ENCODE measurements around the gene ACADM.
"Not testable (repeated sequence)": the region's sequence is repeated elsewhere in the genome, so short reads cannot be mapped to it uniquely, and the experiment has no call there.

The ACADM gene

DNA sequence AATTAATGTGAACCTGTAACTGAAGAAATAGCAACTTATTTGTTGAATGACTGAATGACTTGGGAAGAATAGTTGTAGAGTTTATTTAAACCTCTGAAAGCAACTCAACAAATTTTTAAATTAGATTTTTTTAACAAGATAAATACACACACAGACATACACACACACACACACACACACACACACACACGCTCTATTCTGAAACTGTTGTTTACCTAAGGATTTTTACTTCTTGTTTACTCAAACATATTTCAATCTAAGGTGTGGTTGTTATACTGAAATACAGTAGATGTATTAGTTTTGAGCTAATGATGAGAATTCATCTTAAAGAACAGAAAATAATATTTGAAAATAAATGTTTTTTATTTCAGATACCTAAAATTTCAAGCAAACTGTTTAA is 11.5 kb downstream of the ACADM start:
- H3K36me3 ChIP-seq (ENCODE audit: control insufficient read depth, insufficient read depth, low read length): peaks cover 8% of the 10 kb centered on the region

DNA sequence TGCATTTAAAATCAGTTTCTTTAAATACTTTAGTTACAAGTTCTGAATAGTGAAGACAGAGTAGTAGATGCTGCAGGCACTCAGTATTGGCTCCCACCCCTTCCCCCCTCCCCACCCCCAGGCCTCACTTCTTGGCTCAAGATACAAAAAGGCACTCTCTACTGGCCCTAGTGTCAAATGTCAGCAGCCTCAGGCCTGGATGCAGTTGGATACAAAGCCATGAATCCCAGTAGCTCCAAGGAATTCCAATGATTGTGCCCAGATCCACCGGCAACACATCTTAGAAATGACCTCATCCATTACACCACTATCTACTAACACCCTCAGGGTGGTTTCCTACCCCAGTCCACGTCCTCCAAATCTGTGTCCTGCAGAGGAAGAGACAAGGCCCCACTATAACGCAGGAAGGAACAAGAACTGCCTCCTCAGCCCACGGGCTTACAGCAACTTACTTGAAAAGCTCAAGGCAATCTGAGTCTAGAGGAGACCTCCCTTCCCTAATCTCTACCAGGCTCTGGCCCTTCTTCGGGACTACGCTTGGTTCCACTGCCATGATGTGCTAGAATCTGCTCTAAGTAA is 17.6 kb downstream of the ACADM start:
- Histone ChIP-seq H3K36me3 (ENCODE audit: control insufficient read depth, insufficient read depth, low read length) (peaks cover 16% of the 10 kb centered on the region), H3K4me3 (replicated peaks; ENCODE audit: low read depth, low read length) (no peak overlapping the region), H3K27me3 (replicated peaks; ENCODE audit: control insufficient read depth, insufficient read depth, low read length) (no peaks in the 10 kb centered on the region)
- no peak for DNase-seq (ENCODE audit: extremely low read depth, insufficient read length)
- TF ChIP-seq, protein P1, sequence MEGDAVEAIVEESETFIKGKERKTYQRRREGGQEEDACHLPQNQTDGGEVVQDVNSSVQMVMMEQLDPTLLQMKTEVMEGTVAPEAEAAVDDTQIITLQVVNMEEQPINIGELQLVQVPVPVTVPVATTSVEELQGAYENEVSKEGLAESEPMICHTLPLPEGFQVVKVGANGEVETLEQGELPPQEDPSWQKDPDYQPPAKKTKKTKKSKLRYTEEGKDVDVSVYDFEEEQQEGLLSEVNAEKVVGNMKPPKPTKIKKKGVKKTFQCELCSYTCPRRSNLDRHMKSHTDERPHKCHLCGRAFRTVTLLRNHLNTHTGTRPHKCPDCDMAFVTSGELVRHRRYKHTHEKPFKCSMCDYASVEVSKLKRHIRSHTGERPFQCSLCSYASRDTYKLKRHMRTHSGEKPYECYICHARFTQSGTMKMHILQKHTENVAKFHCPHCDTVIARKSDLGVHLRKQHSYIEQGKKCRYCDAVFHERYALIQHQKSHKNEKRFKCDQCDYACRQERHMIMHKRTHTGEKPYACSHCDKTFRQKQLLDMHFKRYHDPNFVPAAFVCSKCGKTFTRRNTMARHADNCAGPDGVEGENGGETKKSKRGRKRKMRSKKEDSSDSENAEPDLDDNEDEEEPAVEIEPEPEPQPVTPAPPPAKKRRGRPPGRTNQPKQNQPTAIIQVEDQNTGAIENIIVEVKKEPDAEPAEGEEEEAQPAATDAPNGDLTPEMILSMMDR (IDR thresholded peaks at IDR 0.05; ENCODE audit: insufficient read depth, low read length, poor library complexity, severe bottlenecking): no peak

More for the DNA sequence above, 11.5 kb downstream of the ACADM start:
- TF ChIP-seq, protein P1 (IDR thresholded peaks at IDR 0.05; ENCODE audit: insufficient read depth, low read length, poor library complexity, severe bottlenecking): no peak
- Histone ChIP-seq H3K4me3 (replicated peaks; ENCODE audit: low read depth, low read length) (no peak overlapping the region), H3K27me3 (replicated peaks; ENCODE audit: control insufficient read depth, insufficient read depth, low read length) (no peaks in the 10 kb centered on the region)
- DNase-seq (ENCODE audit: extremely low read depth, insufficient read length): no peak

DNA sequence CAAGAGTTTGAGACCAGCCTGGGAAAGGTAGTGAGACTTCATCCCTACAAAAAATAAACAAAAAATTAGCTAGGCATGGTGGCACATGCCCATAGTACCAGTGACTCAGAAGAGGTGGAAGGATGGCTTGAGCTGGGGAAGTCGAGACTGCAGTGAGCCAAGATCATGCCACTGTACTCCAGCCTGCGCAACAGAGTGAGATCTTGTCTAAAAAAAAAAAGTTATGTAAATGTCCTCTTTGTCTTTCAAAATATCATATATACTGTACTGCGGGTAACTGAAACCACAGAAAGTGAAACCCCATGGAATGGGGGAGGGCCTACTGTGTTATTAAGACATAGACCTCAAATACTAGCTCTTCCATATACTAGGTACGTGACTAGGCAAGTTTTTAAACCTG is 20.8 kb downstream of the ACADM start:
- TF ChIP-seq, protein P1 (IDR thresholded peaks at IDR 0.05; ENCODE audit: insufficient read depth, low read length, poor library complexity, severe bottlenecking): no peak
- DNase-seq (ENCODE audit: extremely low read depth, insufficient read length): peak; percentile 40
- H3K27me3 ChIP-seq (replicated peaks; ENCODE audit: control insufficient read depth, insufficient read depth, low read length): no peaks in the 10 kb centered on the region
- no peak overlapping the region for H3K4me3 ChIP-seq (replicated peaks; ENCODE audit: low read depth, low read length)
- H3K36me3 ChIP-seq (ENCODE audit: control insufficient read depth, insufficient read depth, low read length): peaks cover 14% of the 10 kb centered on the region

DNA sequence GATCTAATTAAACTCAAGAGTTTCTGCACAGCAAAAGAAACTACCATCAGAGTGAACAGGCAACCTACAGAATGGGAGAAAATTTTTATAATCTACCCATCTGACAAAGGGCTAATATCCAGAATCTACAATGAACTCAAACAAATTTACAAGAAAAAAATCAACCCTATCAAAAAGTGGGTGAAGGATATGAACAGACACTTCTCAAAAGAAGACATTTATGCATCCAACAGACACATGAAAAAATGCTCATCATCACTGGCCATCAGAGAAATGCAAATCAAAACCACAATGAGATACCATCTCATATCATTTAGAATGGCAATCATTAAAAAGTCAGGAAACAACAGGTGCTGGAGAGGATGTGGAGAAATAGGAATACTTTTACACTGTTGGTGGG is 32.7 kb downstream of the ACADM start:
- peaks cover 11% of the 10 kb centered on the region for H3K36me3 ChIP-seq (ENCODE audit: control insufficient read depth, insufficient read depth, low read length)
- not testable (repeated sequence) for DNase-seq (ENCODE audit: extremely low read depth, insufficient read length); H3K4me3 ChIP-seq (replicated peaks; ENCODE audit: low read depth, low read length); H3K27me3 ChIP-seq (replicated peaks; ENCODE audit: control insufficient read depth, insufficient read depth, low read length)

DNA sequence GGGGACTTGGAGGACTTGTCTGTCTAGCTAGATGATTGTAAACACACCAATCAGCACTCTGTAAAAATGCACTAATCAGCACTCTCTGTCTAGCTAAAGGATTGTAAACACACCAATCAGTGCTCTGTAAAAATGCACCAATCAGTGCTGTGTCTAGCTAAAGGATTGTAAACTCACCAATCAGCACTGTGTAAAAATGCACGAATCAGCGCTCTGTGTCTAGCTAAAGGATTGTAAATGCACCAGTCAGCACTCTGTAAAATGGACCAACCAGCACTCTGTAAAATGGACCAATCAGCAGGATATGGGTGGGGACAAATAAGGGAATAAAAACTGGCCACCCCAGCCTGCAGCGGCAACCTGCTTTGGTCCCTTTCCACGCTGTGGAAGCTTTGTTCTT is 34.0 kb downstream of the ACADM start:
- DNase-seq (ENCODE audit: extremely low read depth, insufficient read length); H3K36me3 ChIP-seq (ENCODE audit: control insufficient read depth, insufficient read depth, low read length); H3K27me3 ChIP-seq (replicated peaks; ENCODE audit: control insufficient read depth, insufficient read depth, low read length); H3K4me3 ChIP-seq (replicated peaks; ENCODE audit: low read depth, low read length): not testable (repeated sequence)

DNA sequence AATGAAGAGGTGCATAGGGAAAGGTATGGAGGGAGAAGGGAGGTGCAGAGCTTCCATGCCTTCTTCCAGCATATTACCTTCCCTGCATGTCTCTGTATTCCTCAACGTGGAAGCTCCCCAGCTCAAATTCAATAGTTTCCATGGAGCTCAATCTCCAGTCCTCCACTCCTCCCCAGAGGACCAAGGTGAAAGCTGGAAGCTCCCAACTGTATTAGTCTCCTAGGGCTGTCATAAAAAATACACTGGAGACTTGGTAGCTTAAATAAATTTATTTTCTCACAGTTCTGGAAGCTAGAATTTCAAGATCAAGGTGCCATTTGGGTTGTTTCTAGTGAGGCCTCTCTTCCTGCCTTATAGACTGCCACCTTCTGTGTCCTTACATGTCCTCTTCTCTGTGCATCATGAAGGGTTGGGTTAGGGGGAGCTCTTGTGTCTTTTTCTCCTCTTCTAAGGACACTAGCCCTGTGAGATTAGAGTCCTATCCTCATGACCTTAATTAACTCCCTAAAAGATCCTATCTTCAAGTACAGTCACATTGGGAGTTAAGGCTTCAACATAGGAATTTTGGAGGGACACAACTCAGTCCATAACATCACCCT is 39.6 kb downstream of the ACADM start:
- Histone ChIP-seq H3K27me3 (replicated peaks; ENCODE audit: control insufficient read depth, insufficient read depth, low read length) (no peaks in the 10 kb centered on the region), H3K36me3 (ENCODE audit: control insufficient read depth, insufficient read depth, low read length) (no peaks in the 10 kb centered on the region; the same call in 1 of the 2 replicates), H3K4me3 (replicated peaks; ENCODE audit: low read depth, low read length) (no peak overlapping the region)
- no peak for DNase-seq (ENCODE audit: extremely low read depth, insufficient read length)
- TF ChIP-seq, protein P1 (IDR thresholded peaks at IDR 0.05; ENCODE audit: insufficient read depth, low read length, poor library complexity, severe bottlenecking): no peak

All from GM06990 (cell line).